ENCODE measurements around the gene CPNE7. TPM values are rescaled to one million over a fixed set of nuclear protein-coding genes. Genes with fewer than 3 reads are reported as not detected.

Gene CPNE7
- total RNA-seq, 1 experiment from 2014 or later = 108 TPM

DNA sequence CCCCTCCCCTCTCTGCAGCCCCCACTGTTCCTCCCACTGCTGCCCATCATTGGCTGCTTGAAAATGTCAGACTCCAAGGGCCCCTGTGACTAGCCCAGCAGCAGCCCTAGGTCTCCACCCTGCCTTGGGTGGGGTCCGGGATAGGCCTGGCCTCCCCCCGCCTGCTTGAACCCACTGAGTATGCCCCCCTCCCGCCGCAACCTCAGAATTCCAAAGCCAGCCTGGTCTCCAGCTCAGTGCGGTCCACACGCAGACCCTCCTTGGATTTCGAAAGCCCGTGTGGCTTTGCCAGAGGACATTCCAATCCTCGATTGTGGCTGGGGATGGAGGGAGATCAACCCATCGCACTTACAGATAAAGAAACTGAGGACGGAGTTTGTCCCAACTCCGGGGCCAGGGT, 44.3 kb downstream of the CPNE7 start:
- no TSS peak for BruUV-seq (replicated peaks)
- POLR2A ChIA-PET (ENCODE audit: low non-redundant PET) = interaction anchor here (0.6 kb wide), 1 partner anchor 54 kb away, joined by 3 read pairs; no protein-coding TSS in a partner anchor
- Histone ChIP-seq H3K36me3 (ENCODE audit: insufficient read depth, low read length, poor library complexity, severe bottlenecking) (no peaks in the 10 kb centered on the region), H3K4me1 (ENCODE audit: insufficient read depth, low read length, poor library complexity, severe bottlenecking) (peaks cover 37% of the 10 kb centered on the region), H3K4me3 (ENCODE audit: low read depth, low read length, poor library complexity, severe bottlenecking) (no peak overlapping the region), H3K27me3 (replicated peaks; ENCODE audit: insufficient read depth, low read depth, low read length, poor library complexity) (no peaks in the 10 kb centered on the region), H3K9me3 (ENCODE audit: low read depth, low read length, poor library complexity, severe bottlenecking) (no peaks in the 10 kb centered on the region), H3K27ac (ENCODE audit: low read depth, low read length, poor library complexity, severe bottlenecking) (no peak overlapping the region)
- intact Hi-C loops (cut with micrococcal nuclease; ENCODE audit: unreplicated experiment) = no loop called here
- CTCF ChIA-PET = no interaction called here
- TF ChIP-seq, protein P1, sequence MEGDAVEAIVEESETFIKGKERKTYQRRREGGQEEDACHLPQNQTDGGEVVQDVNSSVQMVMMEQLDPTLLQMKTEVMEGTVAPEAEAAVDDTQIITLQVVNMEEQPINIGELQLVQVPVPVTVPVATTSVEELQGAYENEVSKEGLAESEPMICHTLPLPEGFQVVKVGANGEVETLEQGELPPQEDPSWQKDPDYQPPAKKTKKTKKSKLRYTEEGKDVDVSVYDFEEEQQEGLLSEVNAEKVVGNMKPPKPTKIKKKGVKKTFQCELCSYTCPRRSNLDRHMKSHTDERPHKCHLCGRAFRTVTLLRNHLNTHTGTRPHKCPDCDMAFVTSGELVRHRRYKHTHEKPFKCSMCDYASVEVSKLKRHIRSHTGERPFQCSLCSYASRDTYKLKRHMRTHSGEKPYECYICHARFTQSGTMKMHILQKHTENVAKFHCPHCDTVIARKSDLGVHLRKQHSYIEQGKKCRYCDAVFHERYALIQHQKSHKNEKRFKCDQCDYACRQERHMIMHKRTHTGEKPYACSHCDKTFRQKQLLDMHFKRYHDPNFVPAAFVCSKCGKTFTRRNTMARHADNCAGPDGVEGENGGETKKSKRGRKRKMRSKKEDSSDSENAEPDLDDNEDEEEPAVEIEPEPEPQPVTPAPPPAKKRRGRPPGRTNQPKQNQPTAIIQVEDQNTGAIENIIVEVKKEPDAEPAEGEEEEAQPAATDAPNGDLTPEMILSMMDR (conservative IDR thresholded peaks at IDR 0.05; ENCODE audit: low read depth, low read length) = no peak
- TF ChIP-seq EZH2 (IDR thresholded peaks at IDR 0.05; ENCODE audit: borderline replicate concordance, low read depth, low read length, poor library complexity, severe bottlenecking) = no peak
- no peak for DNase-seq (ENCODE audit: low spot score)

DNA sequence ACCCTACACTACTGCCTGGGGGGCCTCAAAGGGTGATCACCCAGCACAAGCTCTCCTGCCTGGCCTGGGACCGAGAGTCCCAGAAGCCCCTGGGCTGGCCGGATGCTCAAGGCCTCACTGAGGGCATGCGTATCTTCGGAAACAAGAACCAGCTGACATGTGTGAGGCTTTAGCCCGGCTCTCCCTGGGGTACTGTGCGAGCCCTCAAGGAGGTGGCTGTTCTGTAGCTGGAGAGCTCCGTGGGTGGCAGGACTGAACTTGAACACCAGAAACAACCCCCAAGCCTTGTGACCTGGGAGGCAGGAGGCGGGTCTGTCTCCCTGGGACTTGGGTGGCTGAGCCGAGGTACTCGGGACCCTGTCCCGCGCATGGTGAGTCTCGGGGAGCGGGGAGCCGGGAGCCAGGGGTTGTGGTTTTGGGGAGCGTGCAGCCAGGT, 44.9 kb downstream of the CPNE7 start:
- intact Hi-C loops (cut with micrococcal nuclease; ENCODE audit: unreplicated experiment) = no loop called here
- no peak for TF ChIP-seq EZH2 (IDR thresholded peaks at IDR 0.05; ENCODE audit: borderline replicate concordance, low read depth, low read length, poor library complexity, severe bottlenecking)
- TF ChIP-seq, protein P1 (conservative IDR thresholded peaks at IDR 0.05; ENCODE audit: low read depth, low read length) = no peak
- ChIA-PET POLR2A (ENCODE audit: low non-redundant PET) (no interaction called here), CTCF (no interaction called here)
- no peaks in the 10 kb centered on the region for H3K9me3 ChIP-seq (ENCODE audit: low read depth, low read length, poor library complexity, severe bottlenecking)
- no peaks in the 10 kb centered on the region for H3K27me3 ChIP-seq (replicated peaks; ENCODE audit: insufficient read depth, low read depth, low read length, poor library complexity)
- BruUV-seq (replicated peaks) = no TSS peak
- H3K36me3 ChIP-seq (ENCODE audit: insufficient read depth, low read length, poor library complexity, severe bottlenecking) = no peaks in the 10 kb centered on the region
- H3K4me3 ChIP-seq (ENCODE audit: low read depth, low read length, poor library complexity, severe bottlenecking) = no peak overlapping the region
- peak; percentile 40 for DNase-seq (ENCODE audit: low spot score)
- no peak overlapping the region for H3K27ac ChIP-seq (ENCODE audit: low read depth, low read length, poor library complexity, severe bottlenecking)
- H3K4me1 ChIP-seq (ENCODE audit: insufficient read depth, low read length, poor library complexity, severe bottlenecking) = peaks cover 37% of the 10 kb centered on the region

DNA sequence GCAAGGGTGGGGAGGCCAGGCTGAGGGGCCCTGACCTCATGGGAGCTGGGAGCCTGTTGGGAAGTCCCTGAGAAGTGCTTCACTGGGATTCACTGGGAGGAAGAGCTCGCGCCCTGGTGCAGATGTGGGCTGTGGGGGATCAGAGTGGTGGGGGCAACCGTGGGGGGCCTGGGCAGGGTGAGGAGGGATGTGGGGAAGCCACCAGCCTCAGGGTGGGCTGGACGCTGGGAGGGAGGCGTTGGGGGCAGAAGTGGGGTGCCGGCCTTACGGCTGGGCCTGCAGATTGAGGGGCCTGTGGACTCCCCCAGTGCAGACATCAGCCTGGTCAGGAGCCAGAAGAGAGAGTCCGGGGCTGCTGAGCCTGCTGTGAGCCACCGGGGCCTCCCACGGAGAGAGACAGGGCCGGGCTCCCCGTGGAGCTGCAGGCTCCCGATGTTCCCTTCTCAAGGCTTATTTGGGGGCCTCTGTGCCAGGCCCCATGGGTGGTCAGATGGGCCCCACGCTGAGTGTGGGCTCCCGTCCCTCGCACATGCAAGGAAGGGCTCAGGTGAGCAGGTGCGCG, 45.7 kb downstream of the CPNE7 start:
- TF ChIP-seq, protein P1 (conservative IDR thresholded peaks at IDR 0.05; ENCODE audit: low read depth, low read length) = no peak
- TF ChIP-seq EZH2 (IDR thresholded peaks at IDR 0.05; ENCODE audit: borderline replicate concordance, low read depth, low read length, poor library complexity, severe bottlenecking) = no peak
- Histone ChIP-seq H3K36me3 (ENCODE audit: insufficient read depth, low read length, poor library complexity, severe bottlenecking) (no peaks in the 10 kb centered on the region), H3K9me3 (ENCODE audit: low read depth, low read length, poor library complexity, severe bottlenecking) (no peaks in the 10 kb centered on the region), H3K27ac (ENCODE audit: low read depth, low read length, poor library complexity, severe bottlenecking) (no peak overlapping the region), H3K4me3 (ENCODE audit: low read depth, low read length, poor library complexity, severe bottlenecking) (no peak overlapping the region), H3K27me3 (replicated peaks; ENCODE audit: insufficient read depth, low read depth, low read length, poor library complexity) (no peaks in the 10 kb centered on the region), H3K4me1 (ENCODE audit: insufficient read depth, low read length, poor library complexity, severe bottlenecking) (peaks cover 34% of the 10 kb centered on the region)
- POLR2A ChIA-PET (ENCODE audit: low non-redundant PET) = no interaction called here
- no peak for DNase-seq (ENCODE audit: low spot score)
- no TSS peak for BruUV-seq (replicated peaks)
- CTCF ChIA-PET = no interaction called here
- intact Hi-C loops (cut with micrococcal nuclease; ENCODE audit: unreplicated experiment) = no loop called here
